ENCODE results near the gene ATN1. TPM values are rescaled to one million over a fixed set of nuclear protein-coding genes. Genes with fewer than 3 reads are reported as not detected.

ATN1 gene
- total and polyA plus RNA-seq, 9 of the 15 experiments (the other 6 are each of a cell fraction or from before 2014, with no cell fraction given), result 0.15 to 49.8 (median 2.7) TPM

- TF ChIP-seq ZBTB9 (CRISPR knock-in tag; IDR thresholded peaks at IDR 0.05) (0 out of 2 replicates have a peak, but pooled peaks have one; percentile 19), AFF4 (CRISPR knock-in tag; IDR thresholded peaks at IDR 0.05) (peak; percentile 83; the same call in 1 of the 2 replicates), KAT2B (IDR thresholded peaks at IDR 0.05; ENCODE audit: low read depth, low read length) (no peak), KLF16 (IDR thresholded peaks at IDR 0.05) (no peak), E2F8 (IDR thresholded peaks at IDR 0.05; ENCODE audit: low read depth, partially characterized antibody) (no peak), E2F4 (CRISPR knock-in tag; IDR thresholded peaks at IDR 0.05; ENCODE audit: low read depth) (peak; percentile 79), GTF2A2 (tag; IDR thresholded peaks at IDR 0.05) (no peak), DPF2 (IDR thresholded peaks at IDR 0.05) (peak; percentile 59; the same call in 1 of the 2 replicates), MCM2 (IDR thresholded peaks at IDR 0.05; ENCODE audit: low read depth) (no peak), TGIF2 (CRISPR knock-in tag; IDR thresholded peaks at IDR 0.05) (no peak), COPS2 (conservative IDR thresholded peaks at IDR 0.05) (no peak), ATF3 (IDR thresholded peaks at IDR 0.05) (peak; percentile 80), ATF3 (CRISPR knock-in tag; conservative IDR thresholded peaks at IDR 0.05) (no peak), NCOR1 (IDR thresholded peaks at IDR 0.05) (peak; percentile 52), MBD2 (IDR thresholded peaks at IDR 0.05; ENCODE audit: borderline replicate concordance, low read depth) (no peak)
Measured at GRCh38 chr12:6890789-6891645, 36.7 kb upstream of the ATN1 start (continued).

Measured in K562 (cell line).